ENCODE measurements around the gene TBC1D20. TPM values are rescaled to one million over a fixed set of nuclear protein-coding genes. Genes with fewer than 3 reads are reported as not detected.

The TBC1D20 gene
- total and polyA plus RNA-seq, 2 of the 4 experiments (the other 2 are of a cell fraction), result 39.1 to 42.8 TPM

DNA sequence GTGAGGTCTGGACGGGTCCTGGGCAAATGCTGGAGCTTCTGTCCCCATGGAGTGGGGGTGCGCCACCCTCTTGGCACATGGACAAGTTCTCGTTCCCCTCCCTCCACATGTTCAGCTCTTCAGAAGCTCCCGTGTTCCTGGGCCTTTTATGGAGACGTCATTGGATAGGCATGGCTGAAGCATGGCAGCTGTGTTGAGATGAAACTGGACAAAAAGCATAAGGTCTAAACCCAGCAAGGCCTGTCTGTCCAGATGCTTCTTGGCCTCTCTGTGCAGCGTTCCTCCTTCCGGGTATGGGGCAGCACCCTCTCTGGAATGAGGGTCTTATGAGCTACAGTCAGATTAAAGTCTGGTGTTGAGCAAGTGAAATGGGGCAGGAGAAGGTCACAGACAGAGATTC, 26.8 kb downstream of the TBC1D20 start:
- H2AK9ac ChIP-seq (replicated peaks; ENCODE audit: low read depth, low read length, poor library complexity), result no peak overlapping the region
- no peak overlapping the region for H3K14ac ChIP-seq (replicated peaks; ENCODE audit: low read depth, low read length)
- no peak overlapping the region for H3K23ac ChIP-seq (ENCODE audit: low read depth, low read length)
- H3K9ac ChIP-seq (ENCODE audit: low read depth, low read length), result no peak overlapping the region
- dilution Hi-C loops (cut with HindIII; ENCODE audit: low sequenced_read_pairs, unreplicated experiment), result no loop called here
- peaks cover 20% of the 10 kb centered on the region for H4K20me1 ChIP-seq (ENCODE audit: insufficient read depth, low read length)
- BruUV-seq (replicated peaks), result no TSS peak
- H3K79me1 ChIP-seq (ENCODE audit: low read depth in 1 of 2, low read length in 2 of 2), result peaks cover 3 to 30% of the 10 kb centered on the region in 2 experiments; a peak in 3 of 4 replicates
- H3K27me3 ChIP-seq (ENCODE audit: control insufficient read depth, insufficient read depth, low read length), result no peaks in the 10 kb centered on the region
- CTCF ChIA-PET, result no interaction called here
- no peaks in the 10 kb centered on the region for H3K4me1 ChIP-seq (ENCODE audit: control insufficient read depth, insufficient read depth, low read length)
- H3K27ac ChIP-seq (ENCODE audit: insufficient read depth, low read length), result no peak overlapping the region
- no peak overlapping the region for H2BK15ac ChIP-seq (ENCODE audit: low read depth, low read length)
- H3K4me3 ChIP-seq (ENCODE audit: insufficient read depth, low read depth, low read length), result no peak overlapping the region
- 67% methylated on average over 2 of the region's 7 CpGs; no CpG with 5 or more reads in 1 of the 2 experiments for WGBS, 2 experiments (ENCODE audit: extremely low coverage in 2 of 2, insufficient read length in 1 of 2)
- in situ Hi-C loops (cut with MboI; ENCODE audit: low sequenced_read_pairs), result no loop called here
- H3K56ac ChIP-seq (ENCODE audit: extremely low read depth, insufficient read depth, low read length), result no peak overlapping the region
- DNase-seq (no peak), ATAC-seq (ENCODE audit: low read depth) (no peak)
- no peak overlapping the region for H3K4me2 ChIP-seq (ENCODE audit: low read depth, low read length)
- no peaks in the 10 kb centered on the region for H3K9me3 ChIP-seq (ENCODE audit: control insufficient read depth, insufficient read depth, low read length)
- POLR2A ChIA-PET (ENCODE audit: unreplicated experiment), result no interaction called here
- H2BK5ac ChIP-seq (ENCODE audit: low read depth, low read length, poor library complexity, severe bottlenecking), result no peak overlapping the region
- intact Hi-C loops (cut with micrococcal nuclease), result no loop called here
- H4K5ac ChIP-seq (ENCODE audit: low read depth, low read length), result no peak overlapping the region
- TF ChIP-seq SMC3 (IDR thresholded peaks at IDR 0.05; ENCODE audit: low read depth, low read length) (no peak), BHLHE40 (IDR thresholded peaks at IDR 0.05; ENCODE audit: low read depth, low read length) (no peak), RCOR1 (IDR thresholded peaks at IDR 0.05; ENCODE audit: insufficient replicate concordance, low read length) (no peak), CHD1 (IDR thresholded peaks at IDR 0.05; ENCODE audit: low read depth, low read length) (no peak), RFX5 (IDR thresholded peaks at IDR 0.05; ENCODE audit: low read depth, low read length) (no peak), CEBPB (IDR thresholded peaks at IDR 0.05; ENCODE audit: low read depth, low read length) (no peak), NFE2L2 (IDR thresholded peaks at IDR 0.05; ENCODE audit: low read depth, low read length) (no peak), MAFK (IDR thresholded peaks at IDR 0.05; ENCODE audit: low read depth, low read length) (no peak), RAD21 (IDR thresholded peaks at IDR 0.05; ENCODE audit: low read length) (no peak), USF2 (IDR thresholded peaks at IDR 0.05; ENCODE audit: low read depth, low read length) (no peak), MAZ (IDR thresholded peaks at IDR 0.05; ENCODE audit: borderline replicate concordance, low read depth, low read length) (no peak)
- TF ChIP-seq, protein P1, sequence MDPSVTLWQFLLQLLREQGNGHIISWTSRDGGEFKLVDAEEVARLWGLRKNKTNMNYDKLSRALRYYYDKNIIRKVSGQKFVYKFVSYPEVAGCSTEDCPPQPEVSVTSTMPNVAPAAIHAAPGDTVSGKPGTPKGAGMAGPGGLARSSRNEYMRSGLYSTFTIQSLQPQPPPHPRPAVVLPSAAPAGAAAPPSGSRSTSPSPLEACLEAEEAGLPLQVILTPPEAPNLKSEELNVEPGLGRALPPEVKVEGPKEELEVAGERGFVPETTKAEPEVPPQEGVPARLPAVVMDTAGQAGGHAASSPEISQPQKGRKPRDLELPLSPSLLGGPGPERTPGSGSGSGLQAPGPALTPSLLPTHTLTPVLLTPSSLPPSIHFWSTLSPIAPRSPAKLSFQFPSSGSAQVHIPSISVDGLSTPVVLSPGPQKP (IDR thresholded peaks at IDR 0.05; ENCODE audit: borderline replicate concordance, low read depth, low read length), result no peak
- H2BK20ac ChIP-seq (ENCODE audit: low read depth, low read length), result no peak overlapping the region
- H3K18ac ChIP-seq (ENCODE audit: low read depth, low read length), result no peak overlapping the region
- no peak overlapping the region for H2BK120ac ChIP-seq (ENCODE audit: low read depth, low read length)
- no peak overlapping the region for H2AFZ ChIP-seq (replicated peaks; ENCODE audit: low read length, poor library complexity)
- H3K9me1 ChIP-seq (ENCODE audit: insufficient read depth, low read length), result peaks cover 3% of the 10 kb centered on the region; the same call in 1 of the 2 replicates
- no peak overlapping the region for H4K91ac ChIP-seq (ENCODE audit: insufficient read depth, low read depth, low read length)
- H3K4ac ChIP-seq (ENCODE audit: low read depth, low read length), result no peak overlapping the region
- peaks cover 75% of the 10 kb centered on the region for H3K36me3 ChIP-seq (ENCODE audit: control insufficient read depth, insufficient read depth, low read length)
- no peak overlapping the region for H2AK5ac ChIP-seq (ENCODE audit: low read depth, low read length)
- no peak overlapping the region for H4K8ac ChIP-seq (ENCODE audit: low read depth in 2 of 2, low read length in 2 of 2)

Data from IMR-90 (cell line).